C4-2B (cell line): Measurements from ENCODE around the gene CIT.

Experiments
- ZFX ChIP-seq: fragments of 450-650 bp; IDR thresholded peaks from 2 replicates; pipeline ENCODE4 v1.6.1; 2017
- TF ChIP-seq, protein P1 (sequence below): fragments of 450-650 bp; conservative IDR thresholded peaks from 2 replicates; pipeline ENCODE4 v1.5.1; 2017; ENCODE audit warnings: mild to moderate bottlenecking

DNA sequence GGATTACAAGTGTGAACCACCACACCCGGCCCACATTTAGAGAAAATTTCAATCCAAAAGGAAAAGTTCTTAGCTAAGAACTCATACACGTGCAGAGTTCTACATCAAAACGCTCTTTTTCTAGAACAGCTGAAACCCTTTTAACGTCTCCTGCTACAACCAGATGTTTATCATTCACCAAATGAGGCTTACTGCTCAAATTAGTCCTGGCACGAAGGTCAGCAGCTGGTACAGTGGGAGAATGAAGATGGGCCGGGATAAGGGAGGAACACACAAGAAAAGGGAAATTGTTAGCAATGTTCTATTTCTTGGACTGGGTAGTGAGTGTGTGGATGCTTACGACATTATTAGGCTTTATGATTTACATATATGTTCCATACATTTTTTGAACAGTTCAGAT lies 171.9 kb downstream of the CIT start:
- TF ChIP-seq, protein P1, sequence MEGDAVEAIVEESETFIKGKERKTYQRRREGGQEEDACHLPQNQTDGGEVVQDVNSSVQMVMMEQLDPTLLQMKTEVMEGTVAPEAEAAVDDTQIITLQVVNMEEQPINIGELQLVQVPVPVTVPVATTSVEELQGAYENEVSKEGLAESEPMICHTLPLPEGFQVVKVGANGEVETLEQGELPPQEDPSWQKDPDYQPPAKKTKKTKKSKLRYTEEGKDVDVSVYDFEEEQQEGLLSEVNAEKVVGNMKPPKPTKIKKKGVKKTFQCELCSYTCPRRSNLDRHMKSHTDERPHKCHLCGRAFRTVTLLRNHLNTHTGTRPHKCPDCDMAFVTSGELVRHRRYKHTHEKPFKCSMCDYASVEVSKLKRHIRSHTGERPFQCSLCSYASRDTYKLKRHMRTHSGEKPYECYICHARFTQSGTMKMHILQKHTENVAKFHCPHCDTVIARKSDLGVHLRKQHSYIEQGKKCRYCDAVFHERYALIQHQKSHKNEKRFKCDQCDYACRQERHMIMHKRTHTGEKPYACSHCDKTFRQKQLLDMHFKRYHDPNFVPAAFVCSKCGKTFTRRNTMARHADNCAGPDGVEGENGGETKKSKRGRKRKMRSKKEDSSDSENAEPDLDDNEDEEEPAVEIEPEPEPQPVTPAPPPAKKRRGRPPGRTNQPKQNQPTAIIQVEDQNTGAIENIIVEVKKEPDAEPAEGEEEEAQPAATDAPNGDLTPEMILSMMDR = no peak
- TF ChIP-seq ZFX = no peak
